IPS-18c (cell line): ENCODE data around the gene LBX1.

Experiments used
- H3K4me3 ChIP-seq: 2 replicates; pipeline ENCODE4 v1.7.0; 2013; ENCODE audit warnings: low read depth, mild to moderate bottlenecking, low read length, moderate library complexity; ENCODE audit not compliant: insufficient read depth
- H3K9me3 ChIP-seq: one replicate; pipeline ENCODE4 v1.6.1; 2013; ENCODE audit warnings: mild to moderate bottlenecking, low read length, moderate library complexity; ENCODE audit not compliant: control insufficient read depth, insufficient read depth

The LBX1 gene

GRCh38 chr10:101230183-101230917 lies 1.1 kb upstream of the LBX1 start:
- Histone ChIP-seq H3K9me3 (no peaks in the 10 kb centered on the region), H3K4me3 (no peak overlapping the region)

- peaks cover under 1% of the 10 kb centered on the region for H3K9me3 ChIP-seq
- H3K4me3 ChIP-seq: no peak overlapping the region
Observed at GRCh38 chr10:101228966-101229265, 347 bp downstream of the LBX1 start.

- Histone ChIP-seq H3K9me3 (peaks cover 3% of the 10 kb centered on the region), H3K4me3 (no peak overlapping the region)
Observed at GRCh38 chr10:101228153-101228965, 904 bp downstream of the LBX1 start.

GRCh38 chr10:101227429-101228152 lies 1.7 kb downstream of the LBX1 start:
- Histone ChIP-seq H3K4me3 (no peak overlapping the region), H3K9me3 (peaks cover 5% of the 10 kb centered on the region)

GRCh38 chr10:101226491-101227428 lies 2.5 kb downstream of the LBX1 start:
- H3K9me3 ChIP-seq: peaks cover 5% of the 10 kb centered on the region
- peak overlapping the region; percentile 20 for H3K4me3 ChIP-seq

- Histone ChIP-seq H3K9me3 (peaks cover 5% of the 10 kb centered on the region), H3K4me3 (no peak overlapping the region)
Observed at GRCh38 chr10:101225846-101226421, 3.3 kb downstream of the LBX1 start.

GRCh38 chr10:101224910-101225823 lies 4.1 kb downstream of the LBX1 start:
- Histone ChIP-seq H3K9me3 (peaks cover 5% of the 10 kb centered on the region), H3K4me3 (no peak overlapping the region)

GRCh38 chr10:101224060-101224909 lies 5.0 kb downstream of the LBX1 start:
- no peak overlapping the region for H3K4me3 ChIP-seq
- peaks cover 5% of the 10 kb centered on the region for H3K9me3 ChIP-seq

- peaks cover 5% of the 10 kb centered on the region for H3K9me3 ChIP-seq
- no peak overlapping the region for H3K4me3 ChIP-seq
Observed at GRCh38 chr10:101223274-101224059, 5.8 kb downstream of the LBX1 start.

- Histone ChIP-seq H3K4me3 (no peak overlapping the region), H3K9me3 (peaks cover 5% of the 10 kb centered on the region)
Observed at GRCh38 chr10:101222683-101223273, 6.5 kb downstream of the LBX1 start.

GRCh38 chr10:101221963-101222531 lies 7.2 kb downstream of the LBX1 start:
- Histone ChIP-seq H3K9me3 (peaks cover 5% of the 10 kb centered on the region), H3K4me3 (no peak overlapping the region)

GRCh38 chr10:101221549-101221948 lies 7.7 kb downstream of the LBX1 start:
- Histone ChIP-seq H3K9me3 (peaks cover 5% of the 10 kb centered on the region), H3K4me3 (no peak overlapping the region)

GRCh38 chr10:101219946-101220451 lies 9.3 kb downstream of the LBX1 start:
- H3K9me3 ChIP-seq: peaks cover 5% of the 10 kb centered on the region

More at GRCh38 chr10:101219946-101220451, 9.3 kb downstream of the LBX1 start:
- H3K4me3 ChIP-seq: no peak overlapping the region
